ENCODE measurements around the gene SEMA6B. TPM values are rescaled to one million over a fixed set of nuclear protein-coding genes. Genes with fewer than 3 reads are reported as not detected.

The SEMA6B gene
- total RNA-seq, 1 experiment from 2014 or later: 38.4 TPM

GRCh38 chr19:4537953-4538600 is 21.4 kb downstream of the SEMA6B start:
- H3K14ac ChIP-seq (ENCODE audit: insufficient read depth, low read length): no peak overlapping the region; the same call in 1 of the 2 replicates
- no peak overlapping the region for H2BK20ac ChIP-seq (ENCODE audit: low read depth, low read length, poor library complexity, severe bottlenecking)
- H3K27me3 Mint-ChIP-seq (ENCODE audit: low read depth): peaks cover 47% of the 10 kb centered on the region
- H3K4me1 ChIP-seq (ENCODE audit: insufficient read depth, low read length): no peaks in the 10 kb centered on the region
- no peak overlapping the region for H3K23ac ChIP-seq (ENCODE audit: insufficient read length, low read depth, low read length)
- H3K27ac Mint-ChIP-seq: no peak overlapping the region
- no peak overlapping the region for H2BK12ac ChIP-seq (ENCODE audit: insufficient read length, low read depth, low read length)
- no peaks in the 10 kb centered on the region for H3K9me3 ChIP-seq (ENCODE audit: control insufficient read depth, low read depth, low read length)
- H2AFZ ChIP-seq (ENCODE audit: low read length): no peak overlapping the region
- no peak overlapping the region for H4K91ac ChIP-seq (ENCODE audit: insufficient read length, low read depth, low read length)
- no CpG with 5 or more reads among the region's 27 CpGs for WGBS (ENCODE audit: extremely low coverage, insufficient read length, low lambda C conversion rate)
- H3K56ac ChIP-seq (ENCODE audit: insufficient read length, low read depth, low read length): no peak overlapping the region
- no peak overlapping the region for H2BK120ac ChIP-seq (ENCODE audit: low read depth, low read length, poor library complexity, severe bottlenecking)
- H2AK5ac ChIP-seq (ENCODE audit: insufficient read length, low read length): no peak overlapping the region
- H3T11ph ChIP-seq (ENCODE audit: low read length): no peak overlapping the region
- no peak overlapping the region for H4K5ac ChIP-seq (ENCODE audit: insufficient read length, low read depth, low read length)
- H3K27ac ChIP-seq (ENCODE audit: insufficient read length, low read depth, low read length): no peak overlapping the region
- TF ChIP-seq CTCF (conservative IDR thresholded peaks at IDR 0.05): peak; percentile 43
- no peaks in the 10 kb centered on the region for H3K36me3 Mint-ChIP-seq (ENCODE audit: insufficient read depth in 1 of 3, low read depth in 3 of 3)
- H3K23me2 ChIP-seq (ENCODE audit: insufficient read length, low read depth, low read length, poor library complexity, severe bottlenecking): peaks cover 3% of the 10 kb centered on the region
- peaks cover 6 to 15% of the 10 kb centered on the region in 2 experiments for H3K4me1 Mint-ChIP-seq
- H3K79me2 ChIP-seq (ENCODE audit: insufficient read depth, low read length): no peaks in the 10 kb centered on the region
- no peak overlapping the region for H3K4me2 ChIP-seq (ENCODE audit: insufficient read depth, insufficient read length, low read length)
- H2BK15ac ChIP-seq (ENCODE audit: low read depth, low read length): no peak overlapping the region
- peak; percentile 64 for DNase-seq
- no peak overlapping the region for H3K4me3 Mint-ChIP-seq
- peaks cover 0 to 4% of the 10 kb centered on the region in 2 experiments; a peak in 2 of 5 replicates for H3K9me3 Mint-ChIP-seq
- no peak overlapping the region for H3K9ac ChIP-seq (ENCODE audit: extremely low read depth, insufficient read length, low read length)
- H3K79me1 ChIP-seq (ENCODE audit: insufficient read depth, low read depth, low read length, poor library complexity, severe bottlenecking): no peaks in the 10 kb centered on the region
- H4K20me1 ChIP-seq (ENCODE audit: control insufficient read depth, insufficient read depth, insufficient read length): no peaks in the 10 kb centered on the region
- H4K8ac ChIP-seq (replicated peaks; ENCODE audit: insufficient read length, low read depth, low read length): no peak overlapping the region
- no peak overlapping the region for H2BK5ac ChIP-seq (ENCODE audit: insufficient read length, low read length)
- no peak overlapping the region for H3K4ac ChIP-seq (ENCODE audit: low read depth, low read length)
- no peak overlapping the region for H3K18ac ChIP-seq (ENCODE audit: insufficient read length, low read depth, low read length)
- H3K27me3 ChIP-seq (ENCODE audit: insufficient read depth, low read length): no peaks in the 10 kb centered on the region; the same call in 1 of the 2 replicates

Measured in H9 (cell line).